ENCODE measurements around the gene ROBO4.

The ROBO4 gene

DNA sequence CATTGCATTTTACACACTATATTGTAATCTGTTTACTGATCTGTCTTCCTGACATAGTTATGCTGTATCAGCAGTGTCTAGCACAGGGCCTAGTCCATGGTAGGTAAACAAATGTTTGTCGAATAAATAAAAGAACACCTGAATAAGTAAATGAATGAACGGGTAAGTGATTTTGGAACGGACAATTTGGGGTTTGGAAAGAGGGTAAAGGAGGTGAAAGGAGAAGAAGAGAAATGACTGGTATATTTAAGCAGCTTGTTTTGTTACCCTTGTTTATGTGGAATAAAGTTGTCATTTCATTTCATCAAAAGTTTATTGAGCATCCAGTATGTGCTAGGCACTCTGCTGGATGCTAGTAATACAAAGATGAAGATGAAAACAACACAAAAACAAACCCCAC is 21.3 kb upstream of the ROBO4 start, which contains the start of gene HEPN1:
Gene HEPN1, plus strand, starts transcription at position 301 of the 400 bp plus-strand sequence.
- no peak for DNase-seq (ENCODE audit: low read depth)

DNA sequence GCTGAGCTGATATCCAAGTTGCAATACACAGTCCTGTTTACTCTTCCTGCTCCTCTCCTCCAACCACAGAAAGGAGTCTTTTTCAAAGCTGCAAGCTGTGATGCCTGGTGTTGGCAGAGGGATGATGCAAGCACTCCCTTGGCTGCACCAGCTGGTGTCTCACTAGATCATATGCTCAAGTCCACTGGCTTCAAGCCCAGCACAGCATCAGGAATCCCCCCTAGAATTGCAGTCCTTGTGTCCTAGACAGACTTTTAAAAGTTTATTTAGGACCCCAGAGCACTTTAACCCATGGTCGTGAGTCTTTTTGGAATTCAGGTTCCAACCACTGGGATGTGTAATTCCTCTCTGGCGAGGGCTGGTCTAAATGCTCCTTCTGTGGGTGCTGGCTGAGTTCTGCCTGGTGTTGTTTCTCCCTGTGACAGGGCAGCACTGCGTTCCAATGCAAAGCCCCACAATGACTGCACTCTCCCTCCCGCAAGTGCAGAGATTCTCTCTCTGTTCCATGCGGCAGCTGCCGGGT is 19.5 kb upstream of the ROBO4 start:
- no peak for DNase-seq (ENCODE audit: low read depth)

DNA sequence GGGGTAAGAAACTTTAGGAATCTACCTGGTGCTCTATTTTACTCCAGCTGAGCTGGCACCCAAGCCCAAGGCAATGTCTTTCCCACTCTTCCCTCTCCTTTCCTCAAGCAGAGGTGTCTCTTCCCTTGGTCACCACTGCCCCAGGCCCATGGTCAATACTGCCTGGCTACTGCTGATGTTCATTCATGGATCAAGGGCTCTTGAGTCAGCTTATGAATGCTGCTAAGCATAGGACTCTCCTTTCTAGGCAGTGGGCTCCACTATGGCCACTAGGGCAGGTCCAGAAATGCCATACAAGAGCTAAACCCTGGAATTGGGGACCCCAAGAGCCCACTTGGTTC is 18.7 kb upstream of the ROBO4 start:
- DNase-seq (ENCODE audit: low read depth), result no peak

DNA sequence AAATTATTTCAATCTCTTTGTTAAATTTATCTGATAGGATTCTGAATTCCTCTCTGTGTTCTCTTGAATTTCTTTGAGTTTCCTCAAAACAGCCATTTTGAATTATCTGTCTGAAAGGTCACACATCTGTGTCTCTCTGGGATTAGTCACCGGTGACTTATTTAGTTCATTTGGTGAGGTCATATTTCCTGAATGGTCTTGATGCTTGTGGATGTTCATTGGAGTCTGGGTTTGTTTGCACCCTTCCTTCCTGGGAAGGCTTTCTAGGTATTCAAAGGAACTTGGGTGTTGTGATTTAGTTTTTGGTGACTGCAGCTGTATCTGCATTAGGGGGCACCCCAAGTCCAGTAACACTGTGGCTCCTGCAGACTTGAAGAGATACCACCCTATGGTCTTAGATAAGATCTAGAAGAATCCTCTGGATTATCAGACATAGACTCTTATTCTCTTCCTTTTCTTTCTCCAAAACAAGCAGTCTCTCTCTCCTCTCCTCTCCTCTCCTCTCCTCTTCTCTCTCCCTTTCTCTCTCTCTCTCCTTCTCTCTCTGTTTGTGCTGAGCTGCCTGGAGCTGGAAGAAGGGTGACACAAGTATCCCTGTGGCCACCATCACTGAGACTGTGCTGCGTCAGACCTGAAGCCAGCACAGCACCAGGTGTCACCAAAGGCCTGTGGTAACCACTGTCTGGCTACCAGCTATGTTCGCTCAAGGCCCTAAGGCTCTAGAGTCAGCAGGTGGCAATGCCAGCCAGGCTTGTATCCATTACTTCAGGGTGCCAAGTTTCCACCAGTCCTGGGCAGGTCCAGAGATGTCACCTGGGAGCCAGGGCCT is 18.1 kb upstream of the ROBO4 start:
- DNase-seq (ENCODE audit: low read depth), result no peak

DNA sequence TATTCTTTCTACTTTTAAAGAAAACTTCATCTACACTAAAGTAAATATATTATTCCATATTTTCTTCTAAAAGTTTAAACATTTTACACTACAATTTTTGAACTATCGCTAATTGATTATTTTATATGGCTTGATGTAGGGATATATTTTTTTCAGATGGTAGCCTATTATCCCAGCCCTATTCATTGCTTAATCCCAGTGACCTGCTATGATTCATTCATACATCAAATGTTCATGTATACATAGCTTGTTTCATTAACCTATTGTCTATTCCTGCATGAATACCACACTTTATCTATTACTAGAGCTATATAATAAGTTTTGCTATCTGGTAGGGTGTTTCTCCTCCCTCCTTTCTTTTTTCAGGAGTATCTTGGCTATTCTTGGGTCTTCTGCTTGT is 5.0 kb upstream of the ROBO4 start:
- DNase-seq (ENCODE audit: low read depth), result no peak

DNA sequence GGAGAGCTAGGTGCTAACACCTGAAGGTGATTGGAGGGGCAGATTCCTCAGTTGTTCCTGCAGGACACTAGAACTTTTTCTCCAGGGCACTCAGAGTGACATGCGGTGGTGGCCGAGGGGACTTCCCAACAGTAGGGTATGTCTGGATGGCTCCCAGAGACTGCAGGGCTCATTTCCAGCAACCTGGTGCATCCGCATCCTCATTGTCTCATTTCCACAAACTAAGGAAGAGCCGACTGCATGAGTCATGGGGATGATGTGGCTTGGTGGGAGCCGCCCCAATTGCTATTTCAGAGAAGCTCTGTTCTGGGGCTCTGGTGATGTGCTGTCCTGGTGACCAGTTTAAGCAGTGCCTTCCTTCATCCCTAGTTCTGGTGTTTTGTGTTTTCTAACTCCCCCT is 2.8 kb upstream of the ROBO4 start:
- DNase-seq (ENCODE audit: low read depth), result no peak

DNA sequence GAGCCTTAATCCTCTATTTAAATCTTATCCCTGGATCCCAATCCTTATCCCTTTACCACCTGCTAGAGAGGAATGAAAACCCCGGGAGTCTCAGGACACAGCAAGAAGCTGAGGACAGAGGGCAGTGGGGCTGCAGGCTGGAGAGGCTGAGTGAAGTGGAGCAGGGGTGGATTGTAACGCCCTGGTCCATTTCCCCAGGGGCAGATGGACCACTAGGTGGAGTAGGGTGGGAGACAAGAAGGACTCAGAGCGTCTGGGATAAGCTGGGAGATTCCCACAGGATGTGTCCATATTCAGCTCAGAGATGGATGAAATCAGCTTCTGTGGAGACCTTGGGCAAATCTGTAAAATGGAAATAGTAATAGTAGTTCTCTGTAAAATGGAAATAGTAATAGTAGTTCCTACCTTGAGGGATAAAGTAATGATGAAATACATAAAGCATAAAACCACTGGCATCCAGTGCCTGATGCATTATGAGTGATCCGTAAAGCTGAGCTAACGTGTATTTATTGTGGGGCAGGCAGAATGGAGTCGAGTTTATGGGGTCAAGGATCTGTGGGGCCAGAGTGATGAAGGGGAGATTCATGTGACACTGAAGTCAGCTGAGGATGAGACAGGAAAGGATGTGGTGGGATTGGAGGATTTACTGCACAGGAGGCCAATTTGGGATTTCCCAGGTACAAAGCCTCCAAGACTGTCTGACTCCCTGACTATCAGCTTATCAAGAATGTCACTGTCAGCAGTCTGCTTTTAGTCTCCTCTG is 1.9 kb upstream of the ROBO4 start:
- DNase-seq (ENCODE audit: low read depth), result no peak

DNA sequence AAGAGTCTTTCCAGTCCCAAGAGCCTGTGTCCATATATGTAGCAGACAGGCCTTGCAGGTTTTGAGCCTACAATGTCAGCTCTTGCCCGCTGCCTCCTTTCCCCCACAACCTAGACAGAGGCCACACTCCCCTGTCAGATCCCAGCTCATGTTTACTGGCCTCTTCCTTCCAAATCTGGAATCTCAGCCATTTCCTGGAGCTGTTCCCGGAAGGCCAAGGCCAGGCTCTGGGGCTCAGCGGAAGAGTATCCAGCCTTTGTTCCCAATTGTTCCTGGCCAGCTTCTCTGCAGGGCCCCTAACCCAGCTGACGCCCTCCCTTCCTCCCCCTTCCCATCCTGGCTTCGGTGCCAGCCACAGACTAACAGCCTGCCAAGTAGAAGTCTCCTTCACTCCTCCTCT is 1.0 kb upstream of the ROBO4 start:
- no peak for DNase-seq (ENCODE audit: low read depth)

DNA sequence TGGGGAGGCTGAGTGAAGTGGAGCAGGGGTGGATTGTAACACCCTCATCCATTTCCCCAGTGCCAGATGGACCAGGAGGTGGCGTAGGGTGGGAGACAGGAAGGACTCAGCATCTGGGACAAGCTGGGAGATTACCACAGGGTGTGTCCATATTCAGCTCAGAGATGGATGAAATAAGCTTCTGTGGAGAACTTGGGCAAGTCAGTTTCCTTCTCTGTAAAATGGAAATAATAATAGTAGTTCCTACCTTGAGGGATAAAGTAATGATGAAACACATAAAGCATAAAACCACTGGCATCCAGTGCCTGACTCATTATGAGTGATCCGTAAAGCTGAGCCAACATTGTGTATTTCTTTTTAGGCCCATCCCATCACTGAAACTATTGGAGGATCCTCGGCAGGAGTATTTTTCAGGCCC is 607 bp upstream of the ROBO4 start:
- DNase-seq (ENCODE audit: low read depth), result no peak

DNA sequence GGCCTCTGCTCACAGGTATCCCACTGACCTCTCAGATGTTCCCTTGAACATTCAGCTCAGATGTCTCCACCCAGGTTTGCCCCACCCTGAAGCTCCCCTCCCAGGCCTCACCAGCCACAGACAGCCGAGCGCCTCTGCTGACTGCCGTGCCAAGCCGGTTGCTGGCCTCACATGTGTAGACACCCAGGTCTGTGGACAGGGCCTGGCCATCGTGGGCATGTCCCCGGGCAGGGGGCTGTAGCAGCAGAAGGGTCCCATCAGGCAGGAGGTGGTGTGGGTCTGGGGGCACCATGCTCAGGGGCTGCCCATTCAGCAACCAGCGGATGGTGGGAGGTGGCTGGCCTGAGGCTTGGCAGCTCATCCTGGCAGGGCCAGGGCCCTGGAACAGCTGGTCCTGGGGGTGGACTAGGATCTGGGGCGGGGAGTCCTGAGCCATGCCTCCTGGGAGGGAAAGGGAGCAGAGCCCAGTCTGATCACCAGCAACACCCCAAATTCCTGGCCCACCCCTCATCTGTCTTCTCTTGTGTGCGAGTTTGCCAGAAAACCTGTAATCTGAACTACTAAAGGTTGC is 759 bp downstream of the ROBO4 start:
- DNase-seq (ENCODE audit: low read depth), result no peak

DNA sequence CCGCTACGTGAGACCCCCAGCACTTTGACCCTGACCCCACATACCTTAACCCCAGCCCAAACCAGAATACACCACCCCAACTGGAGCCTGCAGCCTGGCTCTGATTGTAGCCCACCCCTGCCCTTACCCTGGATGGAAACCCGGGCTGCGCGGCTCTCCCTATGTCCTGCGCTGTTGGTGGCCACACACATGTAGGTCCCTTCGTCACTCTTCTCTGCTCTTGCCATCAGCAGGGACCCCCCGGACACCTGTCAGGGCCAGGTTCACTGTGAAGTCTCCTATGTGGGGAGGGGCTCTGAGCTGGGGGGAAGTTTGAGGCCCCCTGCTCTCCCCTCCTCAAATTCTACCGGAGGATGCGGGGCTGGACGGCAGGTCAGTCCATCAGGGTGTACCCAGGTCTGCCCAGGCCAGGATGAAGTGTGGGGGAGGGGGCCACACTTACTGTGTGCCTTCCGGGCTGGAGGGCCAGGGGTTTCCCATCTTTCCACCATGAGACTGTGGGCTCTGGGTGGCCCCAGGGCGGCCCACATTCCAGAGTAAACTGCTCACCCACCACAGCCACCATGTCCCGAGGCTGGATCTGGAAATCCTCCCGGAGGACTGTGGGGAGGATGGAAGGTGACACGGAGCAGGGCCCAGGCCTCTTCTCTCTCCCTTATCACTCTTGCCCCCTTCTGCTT is 1.5 kb downstream of the ROBO4 start:
- DNase-seq (ENCODE audit: low read depth), result no peak

DNA sequence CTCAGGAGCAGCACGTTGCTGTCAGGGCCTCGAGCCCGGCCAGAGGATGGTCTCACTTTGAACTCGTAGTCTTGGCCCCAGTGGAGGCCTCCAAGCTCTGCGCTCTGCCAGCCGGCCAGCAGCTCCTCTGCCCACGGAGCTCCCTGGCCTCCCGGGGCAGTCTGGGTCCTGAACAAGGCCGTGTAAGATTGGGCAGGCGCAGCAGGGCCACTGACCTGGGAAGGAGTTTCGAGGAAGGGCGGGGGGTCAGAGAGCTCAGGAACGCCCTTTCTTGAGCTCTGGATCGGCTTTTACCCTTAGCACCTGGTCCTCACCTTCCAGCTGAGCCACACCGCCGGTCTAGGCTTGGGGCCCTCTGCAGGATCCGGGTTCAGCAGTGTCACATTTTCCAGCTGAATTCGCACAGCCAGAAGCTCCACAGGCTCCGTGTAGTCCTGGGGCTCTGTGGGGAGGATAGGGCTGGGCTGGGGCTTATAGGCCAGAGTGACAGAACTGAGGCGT is 2.1 kb downstream of the ROBO4 start:
- DNase-seq (ENCODE audit: low read depth), result no peak

DNA sequence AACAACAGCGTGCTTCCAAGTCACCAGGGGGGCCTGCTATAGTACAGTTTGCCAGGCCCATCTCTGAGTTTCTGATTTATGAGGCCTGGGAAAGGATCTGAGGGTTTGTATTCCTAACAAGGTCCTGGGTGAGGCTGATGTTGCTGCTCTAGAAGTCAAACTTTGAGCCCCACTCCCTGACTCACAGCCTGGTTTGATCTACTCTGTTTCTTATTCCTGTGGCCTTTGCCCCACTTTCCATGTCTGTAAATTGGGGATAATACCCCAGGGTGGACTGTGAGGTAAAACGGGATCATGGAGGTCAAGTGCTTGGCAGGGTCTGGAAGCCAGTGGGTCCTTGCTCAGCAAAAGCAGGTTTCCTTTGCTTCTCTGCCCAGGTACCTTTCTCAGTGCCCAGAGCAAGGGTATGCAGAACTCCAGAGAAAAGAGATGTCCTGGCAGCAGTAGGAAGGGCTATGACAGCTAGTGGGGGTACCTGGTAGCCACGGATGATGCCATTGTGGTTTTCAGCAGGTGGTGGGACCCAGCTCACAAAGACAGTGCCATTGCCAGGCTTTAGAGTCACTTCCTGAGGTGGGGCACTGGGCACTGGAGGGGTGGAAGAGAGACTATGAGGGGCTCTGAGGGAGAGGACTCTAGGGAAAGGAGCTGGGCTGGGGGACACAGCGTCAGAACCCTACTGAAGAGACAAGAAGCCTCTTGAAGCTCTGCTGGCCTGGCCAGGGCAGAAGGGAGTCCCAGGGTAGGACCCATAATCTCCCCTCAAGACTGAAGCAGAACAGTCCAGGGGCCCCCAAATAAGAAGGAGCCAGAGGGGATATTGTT is 2.8 kb downstream of the ROBO4 start:
- no peak for DNase-seq (ENCODE audit: low read depth)

DNA sequence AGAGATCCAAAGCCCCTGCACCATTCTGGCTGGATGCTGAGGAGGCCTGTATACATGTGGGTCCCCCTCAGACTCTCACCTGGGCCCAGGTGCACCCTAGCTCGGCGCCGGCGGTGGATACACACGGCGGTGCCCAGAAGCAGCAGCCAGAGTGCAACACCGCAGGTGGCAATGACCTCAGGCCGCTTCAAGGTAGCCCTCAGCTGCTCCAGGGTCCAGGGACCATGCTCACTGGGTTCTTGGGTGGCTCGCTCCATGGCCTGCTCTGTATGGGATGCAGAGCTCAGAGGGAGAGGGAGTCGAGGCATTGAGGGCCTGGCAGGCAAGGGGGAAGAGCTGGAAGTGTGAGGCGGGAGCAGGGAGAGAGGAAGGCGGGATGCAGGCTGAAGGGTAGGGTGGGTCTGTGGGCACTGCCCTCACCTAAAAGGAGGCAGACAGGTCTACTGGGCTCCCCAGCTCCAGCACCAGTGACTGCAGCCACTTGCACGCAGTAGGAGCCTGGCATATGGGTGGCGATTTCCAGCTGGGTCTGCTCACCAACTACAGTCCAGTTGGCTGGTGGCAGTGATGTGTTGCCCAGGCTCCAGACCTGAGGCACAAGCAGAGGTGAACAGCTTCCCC is 3.8 kb downstream of the ROBO4 start:
- DNase-seq (ENCODE audit: low read depth), result no peak

DNA sequence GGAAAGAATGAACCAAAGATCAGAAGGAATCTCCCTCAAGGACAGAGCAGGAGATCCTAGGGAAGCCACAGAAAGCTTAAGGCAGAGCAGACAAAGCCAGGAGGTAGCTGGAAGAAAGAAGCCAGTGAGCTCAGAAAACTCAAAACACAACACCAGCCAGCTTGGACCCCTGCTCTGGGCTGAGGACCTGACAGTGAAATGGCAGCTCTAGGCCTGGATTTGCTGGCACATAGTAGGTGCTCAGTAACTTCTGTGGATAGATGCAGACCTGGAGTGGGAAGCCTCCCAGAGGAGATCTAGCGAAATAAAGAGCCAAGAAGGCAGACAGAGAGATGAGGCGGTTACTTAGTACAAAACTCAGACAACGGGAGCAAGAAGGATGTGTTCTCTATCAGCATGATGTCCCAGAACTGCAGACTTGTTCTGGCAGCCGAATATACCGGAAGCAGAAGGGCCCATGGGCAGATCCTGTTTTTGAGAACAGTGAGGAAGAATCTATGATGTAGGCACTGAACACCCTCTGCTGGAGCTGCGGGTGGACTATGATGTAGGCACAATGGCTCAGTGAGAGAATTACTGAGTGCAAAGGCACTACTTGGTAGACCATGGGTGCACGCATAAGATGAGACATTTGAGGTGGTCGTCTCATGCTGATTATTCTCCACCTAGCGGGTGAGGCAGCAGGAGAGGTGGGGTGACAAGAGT is 4.8 kb downstream of the ROBO4 start:
- no peak for DNase-seq (ENCODE audit: low read depth)

DNA sequence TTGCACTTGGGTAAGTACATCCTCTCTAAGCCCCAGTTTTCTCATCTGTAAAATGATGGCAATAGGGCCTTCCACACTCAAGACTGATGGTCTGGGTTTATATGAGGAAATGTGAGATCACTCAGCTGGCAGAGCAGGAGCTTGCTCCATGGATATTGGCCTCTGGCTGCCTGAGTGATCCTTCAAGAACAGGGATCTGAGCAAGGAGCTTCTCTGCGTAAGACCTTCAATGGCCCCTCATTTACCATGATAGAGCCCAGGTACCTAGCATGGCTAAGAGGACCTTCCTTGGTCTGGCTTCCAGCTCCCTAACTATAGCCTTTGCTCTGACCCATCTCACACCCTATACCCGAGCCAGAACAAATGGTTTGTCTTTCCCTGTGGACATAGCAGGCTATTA is 5.5 kb downstream of the ROBO4 start:
- no peak for DNase-seq (ENCODE audit: low read depth)

DNA sequence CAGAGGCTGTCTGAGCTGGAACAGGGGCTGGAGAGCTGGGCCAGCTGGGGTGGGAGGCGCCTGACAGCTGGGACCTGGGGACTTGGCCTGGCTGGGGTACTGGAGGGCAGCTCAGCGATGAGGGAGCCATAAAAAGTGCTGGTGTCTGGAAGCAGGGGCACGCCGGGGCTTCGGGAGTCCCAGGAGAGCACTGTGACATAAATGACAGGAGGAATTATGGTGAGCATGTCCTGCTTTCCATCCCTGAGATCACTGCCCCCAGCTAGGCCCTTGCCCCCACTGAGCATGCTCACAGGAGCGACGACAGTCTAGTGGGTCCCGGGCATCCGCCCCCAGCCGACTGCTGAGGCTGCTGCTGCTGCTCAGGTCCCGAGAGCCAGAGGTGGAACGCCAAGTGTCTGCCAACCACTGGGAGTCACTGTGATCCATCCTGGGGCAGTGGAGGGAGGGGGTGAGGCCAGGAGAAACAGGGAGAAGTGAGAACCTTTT is 6.2 kb downstream of the ROBO4 start:
- DNase-seq (ENCODE audit: low read depth), result no peak

DNA sequence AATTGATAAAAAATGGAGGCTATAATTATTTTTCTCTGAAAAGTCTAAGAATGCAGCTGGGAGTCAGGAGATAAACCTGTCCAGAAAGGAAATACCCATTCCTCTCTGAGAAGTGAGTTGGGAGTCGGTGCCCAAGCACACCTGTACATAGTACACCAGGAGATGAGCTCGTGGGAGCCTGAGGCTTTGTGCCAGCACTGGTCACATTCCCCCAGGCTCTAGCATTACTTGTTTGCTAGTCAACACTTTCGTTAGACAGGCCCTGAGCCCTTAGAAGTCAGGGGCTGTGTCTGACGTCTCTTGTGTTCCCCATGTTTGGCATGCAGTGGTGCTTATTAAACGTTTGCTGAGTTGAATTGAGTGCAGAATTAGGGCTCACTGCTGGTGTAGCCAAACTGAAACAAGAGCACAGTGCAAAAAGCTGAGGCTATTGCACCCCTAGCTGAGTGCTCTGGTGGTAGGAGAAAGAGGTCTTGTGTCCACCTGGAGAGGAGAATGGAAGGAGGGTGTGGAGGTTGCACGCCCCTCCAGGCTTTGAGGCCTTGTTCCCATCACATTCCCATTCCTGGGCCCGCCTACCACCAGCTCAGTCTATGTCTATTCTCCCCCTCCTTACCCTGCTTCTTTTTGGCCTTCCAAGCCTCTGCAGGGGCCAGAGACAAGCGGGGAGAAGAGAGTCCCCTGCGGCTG is 6.8 kb downstream of the ROBO4 start:
- no peak for DNase-seq (ENCODE audit: low read depth)

DNA sequence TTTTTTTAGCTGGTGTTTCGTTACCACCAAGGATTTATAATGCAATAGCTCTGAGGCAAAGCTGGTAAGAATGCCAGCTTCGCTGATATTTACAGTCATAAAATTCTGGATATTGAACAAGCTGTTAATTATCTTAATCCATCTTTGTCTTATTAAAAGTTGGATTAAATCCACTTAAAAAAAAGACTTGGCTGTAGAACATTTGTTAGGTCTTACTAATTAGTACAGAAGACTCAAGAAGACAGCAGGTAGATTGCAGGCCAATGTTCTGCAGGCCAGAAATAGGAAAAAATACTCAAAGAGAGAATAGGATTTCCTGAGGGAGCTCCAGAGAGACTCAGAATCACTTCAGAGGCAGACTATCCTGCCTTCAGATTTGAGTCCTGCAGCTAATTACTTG is 7.5 kb downstream of the ROBO4 start:
- DNase-seq (ENCODE audit: low read depth), result no peak

All from stimulated activated CD8-positive, alpha-beta memory T cell treated with anti-CD3 and anti-CD28 coated beads, Interleukin-12 subunit alpha, Interleukin-12 subunit beta, amount 100 ng/mL, for 1 hour (primary cell).